HFFc6 (cell line): ENCODE results near the gene ECD. TPM values are rescaled to one million over a fixed set of nuclear protein-coding genes. Genes with fewer than 3 reads are reported as not detected.
"Not testable (repeated sequence)": the region's sequence is repeated elsewhere in the genome, so short reads cannot be mapped to it uniquely, and the experiment has no call there.

Experiments
- DNase-seq: peaks from one replicate; pipeline ENCODE4 v3.0.0-alpha.2; 2018
- H3K27ac Mint-ChIP-seq: 2 replicates; pipeline ENCODE4 v1.8.0; 2020; ENCODE audit warnings: mild to moderate bottlenecking, mixed read lengths
- H3K27me3 Mint-ChIP-seq: 2 replicates; pipeline ENCODE4 v1.8.0; 2021; ENCODE audit warnings: mild to moderate bottlenecking, moderate library complexity, mixed read lengths; ENCODE audit not compliant: insufficient read depth
- H3K36me3 Mint-ChIP-seq: 2 replicates; pipeline ENCODE4 v1.8.0; 2021; ENCODE audit warnings: low read depth, mixed read lengths
- H3K4me1 Mint-ChIP-seq: 2 replicates; pipeline ENCODE4 v1.8.0; 2020; ENCODE audit warnings: low read depth, mixed read lengths
- H3K4me3 Mint-ChIP-seq: 2 replicates; pipeline ENCODE4 v1.8.0; 2020; ENCODE audit warnings: mild to moderate bottlenecking, moderate library complexity, mixed read lengths
- H3K9me3 Mint-ChIP-seq: 2 replicates; pipeline ENCODE4 v1.8.0; 2020; ENCODE audit warnings: mild to moderate bottlenecking, mixed read lengths
- CTCF ChIP-seq: fragments of 200-600 bp; sonication (generic); IDR thresholded peaks from 2 replicates; pipeline ENCODE4 v1.5.0; 2021; ENCODE audit warnings: antibody characterized with exemption, mild to moderate bottlenecking
- total RNA-seq, 6 experiments: library from RNA; stranded (reverse); fragmentation: NEBNext Ultra II Directional; extraction: Animal tissue kit (Norgen Biotek cat#: 25700); gene quantifications; 2 replicates in 1 of 6; 3 replicates in 5 of 6; pipeline ENCODE4 v1.2.3, GENCODE V29; 2021

The ECD gene
- total RNA-seq, 6 experiments from 2014 or later, result 31.3 to 39.0 (median 33.6) TPM

GRCh38 chr10:73119952-73120351 is 47.9 kb downstream of the ECD start:
- no peaks in the 10 kb centered on the region for H3K9me3 Mint-ChIP-seq
- no peak for TF ChIP-seq CTCF
- no peak overlapping the region for H3K27ac Mint-ChIP-seq
- H3K4me1 Mint-ChIP-seq, result peaks cover 29% of the 10 kb centered on the region
- H3K27me3 Mint-ChIP-seq, result no peaks in the 10 kb centered on the region
- no peak for DNase-seq
- H3K36me3 Mint-ChIP-seq, result peaks cover 13% of the 10 kb centered on the region; the same call in 1 of the 2 replicates
- no peak overlapping the region for H3K4me3 Mint-ChIP-seq

GRCh38 chr10:73119457-73119856 is 48.4 kb downstream of the ECD start:
- no peak overlapping the region for H3K27ac Mint-ChIP-seq
- H3K4me1 Mint-ChIP-seq, result peaks cover 29% of the 10 kb centered on the region
- no peaks in the 10 kb centered on the region for H3K9me3 Mint-ChIP-seq
- H3K27me3 Mint-ChIP-seq, result no peaks in the 10 kb centered on the region
- peaks cover 13% of the 10 kb centered on the region; the same call in 1 of the 2 replicates for H3K36me3 Mint-ChIP-seq
- no peak for DNase-seq
- H3K4me3 Mint-ChIP-seq, result no peak overlapping the region
- no peak for TF ChIP-seq CTCF

GRCh38 chr10:73117976-73118743 is 49.6 kb downstream of the ECD start:
- Mint-ChIP-seq H3K36me3 (peaks cover 8% of the 10 kb centered on the region; the same call in 1 of the 2 replicates), H3K4me3 (peak overlapping the region; percentile 66), H3K9me3 (no peaks in the 10 kb centered on the region), H3K4me1 (peaks cover 39% of the 10 kb centered on the region), H3K27me3 (no peaks in the 10 kb centered on the region), H3K27ac (peak overlapping the region; percentile 78)
- TF ChIP-seq CTCF, result no peak
- peak; percentile 39 for DNase-seq

GRCh38 chr10:73116017-73116416 is 51.8 kb downstream of the ECD start:
- Mint-ChIP-seq H3K4me1 (peaks cover 50% of the 10 kb centered on the region), H3K27ac (no peak overlapping the region), H3K27me3 (no peaks in the 10 kb centered on the region), H3K4me3 (no peak overlapping the region), H3K9me3 (no peaks in the 10 kb centered on the region), H3K36me3 (peaks cover 8% of the 10 kb centered on the region; the same call in 1 of the 2 replicates)
- TF ChIP-seq CTCF, result no peak
- no peak for DNase-seq

- peaks cover 18% of the 10 kb centered on the region for H3K36me3 Mint-ChIP-seq
- peaks cover 44% of the 10 kb centered on the region for H3K4me1 Mint-ChIP-seq
- no peaks in the 10 kb centered on the region for H3K27me3 Mint-ChIP-seq
- peak overlapping the region; percentile 11; the same call in 1 of the 2 replicates for H3K4me3 Mint-ChIP-seq
- no peak for TF ChIP-seq CTCF
- H3K9me3 Mint-ChIP-seq, result peaks cover 8% of the 10 kb centered on the region
- H3K27ac Mint-ChIP-seq, result peak overlapping the region; percentile 71
- DNase-seq, result peak; percentile 47
These were observed 54.3 kb downstream of the ECD start for GRCh38 chr10:73113551-73113950.

- H3K27me3 Mint-ChIP-seq, H3K4me3 Mint-ChIP-seq: not testable (repeated sequence)
- H3K27ac Mint-ChIP-seq, result peak overlapping the region; percentile 99
These were observed 55.8 kb downstream of the ECD start for GRCh38 chr10:73112032-73112431.

More at GRCh38 chr10:73112032-73112431, 55.8 kb downstream of the ECD start:
- H3K9me3 Mint-ChIP-seq, DNase-seq: not testable (repeated sequence)
- H3K4me1 Mint-ChIP-seq, result peaks cover 34% of the 10 kb centered on the region
- H3K36me3 Mint-ChIP-seq, result peaks cover 21% of the 10 kb centered on the region
